Spleen (tissue), 3 donors: ENCODE measurements around the gene PIK3C2G.

Experiments used
- POLR2A ChIP-seq, 3 donors: fragments of 450-650 bp; IDR thresholded peaks; one replicate each; pipeline ENCODE4 v1.5.1; 2017; ENCODE audit warnings: antibody characterized with exemption in 3 of 3, mild to moderate bottlenecking in 1 of 3
- POLR2AphosphoS5 ChIP-seq, 3 donors: sonication (generic); formaldehyde crosslinking; IDR thresholded peaks; one replicate each; pipeline ENCODE4 v1.5.1; 2017; ENCODE audit warnings: antibody characterized with exemption in 3 of 3

GRCh38 chr12:18340186-18340585, 78.9 kb downstream of the PIK3C2G start:
- TF ChIP-seq POLR2A (IDR thresholded peaks at IDR 0.05) (no peak), POLR2AphosphoS5 (IDR thresholded peaks at IDR 0.05) (no peak)
